Ovary (tissue), 10 donors: ENCODE results near the gene SPP1. TPM values are rescaled to one million over a fixed set of nuclear protein-coding genes. Genes with fewer than 3 reads are reported as not detected.

Experiments
- DNase-seq, 5 donors: peaks; one replicate each; pipeline ENCODE4 v3.0.0-alpha.2; 2019 to 2020
- H3K27ac ChIP-seq, 2 donors: fragments of 200-600 bp; one replicate each; pipeline versions ENCODE4 v1.5.1 to v1.8.0; 2019 to 2022
- H3K27me3 ChIP-seq: fragments of 200-600 bp; one replicate; pipeline ENCODE4 v1.8.0; 2022
- H3K36me3 ChIP-seq: fragments of 200-600 bp; sonication (generic); one replicate; pipeline ENCODE4 v1.5.1; 2019
- H3K4me1 ChIP-seq: one replicate; pipeline ENCODE4 v1.8.1; 2013; ENCODE audit warnings: mild to moderate bottlenecking, moderate library complexity; ENCODE audit not compliant: insufficient read depth
- H3K4me3 ChIP-seq: fragments of 200-600 bp; sonication (generic); one replicate; pipeline ENCODE4 v1.5.1; 2017
- H3K9me3 ChIP-seq, 2 donors: fragments of 200-600 bp in 1 of 2; sonication (generic) in 1 of 2; one replicate each; pipeline versions ENCODE4 v1.5.1 to v1.8.1; 2013 to 2019; ENCODE audit warnings: mild to moderate bottlenecking in 1 of 2, moderate library complexity in 1 of 2
- EP300 ChIP-seq: sonication (generic); formaldehyde crosslinking; IDR thresholded peaks from one replicate; pipeline ENCODE4 v1.6.1; 2017; ENCODE audit warnings: antibody characterized with exemption
- POLR2A ChIP-seq: fragments of 450-650 bp; IDR thresholded peaks from one replicate; pipeline ENCODE4 v1.6.1; 2017; ENCODE audit warnings: antibody characterized with exemption, mild to moderate bottlenecking, moderate library complexity
- WGBS, 3 donors: extraction: QIAGEN DNeasy Blood & Tissue Kit in 1 of 3; methylation state at CpG; one replicate each; pipeline versions ENCODE4 v1.1.5 to v1.1.7; 2013 to 2017; 5-methylcytosine and 5-hydroxymethylcytosine counted together
- intact Hi-C, 4 donors: fragments of 100-400 bp; cut with DNase I; formaldehyde crosslinking; loops; one replicate each; pipeline versions ENCODE4 v1.11.0 to v1.15.1; 2022 to 2023
- long read RNA-seq, 3 donors: library from polyadenylated mRNA in 2 of 3; unstranded in 2 of 3; transcript quantifications; one replicate each; pipeline ENCODE4 v2.0.0 and lab custom pipeline, GENCODE V29; 2021 to 2026
- polyA plus RNA-seq, 2 donors: library from polyadenylated mRNA; stranded (reverse); fragments of 200-250 nt in 1 of 2; fragments of 350-450 nt in 1 of 2; fragmentation: Illumina TruSeq in 1 of 2; extraction: RNeasy Lipid Tissue Mini Kit (QIAGEN cat#74804) in 1 of 2; gene quantifications; one replicate each; pipeline ENCODE4 v1.2.3, GENCODE V29; 2013 to 2014
- total RNA-seq, 7 donors: library from RNA; depleted of rRNA in 2 of 7; stranded (reverse); fragments of >200 nt in 2 of 7; fragmentation: NEBNext Ultra II Directional in 3 of 7; extraction: Animal tissue kit (Norgen Biotek cat#: 25700) in 3 of 7; gene quantifications; one replicate each; pipeline versions ENCODE4 v1.1.0 to v1.2.4, GENCODE V29; 2016 to 2023
- TF ChIP-seq, protein P1 (sequence below), 3 donors: fragments of 450-650 bp in 2 of 3; fragments of 200-600 bp in 1 of 3; IDR thresholded peaks; one replicate each; pipeline versions ENCODE4 v1.5.1 to v1.8.0; 2016 to 2022; ENCODE audit warnings: antibody characterized with exemption in 3 of 3, mild to moderate bottlenecking in 1 of 3
- donor health status: DM: no; HTN: no; CAD: no; lungs with moderate emphysema.
- donor health status: DM: no; HTN: no; CAD: no.
- donor health status: Bipolar disorder and iron deficiency.
- donor health status: DM: yes; HTN: yes; CAD: no.
- donor health status: DM: no; HTN: no; CAD: no.
- donor health status: DM: yes; HTN: yes; CAD: no.

SPP1 gene
- 10 to 100 TPM in 6 of 7 donors, 1 to 10 TPM in 1; 5.6 to 88.7 (median 25.6) TPM for total RNA-seq
- polyA plus RNA-seq, result 10 to 100 TPM; 20.8 to 23.7 TPM
- long read RNA-seq, donor 1, transcript SPP1-201 (6 exons, 1,581 nt), result minor isoform, 14 of 74 reads
- long read RNA-seq, donor 1, transcript SPP1-203 (7 exons, 1,473 nt), result major isoform, 49 of 74 reads
- long read RNA-seq, donor 1, partial matches to known transcripts, result 5 of 74 reads
- long read RNA-seq, donor 1, other reads (novel, unspliced or antisense), result 4 of 74 reads
- long read RNA-seq, donor 2, transcript SPP1-201 (6 exons, 1,581 nt), result major isoform, 5 of 10 reads
- long read RNA-seq, donor 2, transcript SPP1-203 (7 exons, 1,473 nt), result major isoform, 5 of 10 reads
- long read RNA-seq, donor 2, partial matches to known transcripts, result 0 of 10 reads
- long read RNA-seq, donor 2, other reads (novel, unspliced or antisense), result 0 of 10 reads
- long read RNA-seq, donor 3, transcript SPP1-201 (6 exons, 1,581 nt), result minor isoform, 6 of 45 reads
- long read RNA-seq, donor 3, transcript SPP1-203 (7 exons, 1,473 nt), result major isoform, 33 of 45 reads
- long read RNA-seq, donor 3, partial matches to known transcripts, result 2 of 45 reads
- long read RNA-seq, donor 3, other reads (novel, unspliced or antisense), result 2 of 45 reads

DNA sequence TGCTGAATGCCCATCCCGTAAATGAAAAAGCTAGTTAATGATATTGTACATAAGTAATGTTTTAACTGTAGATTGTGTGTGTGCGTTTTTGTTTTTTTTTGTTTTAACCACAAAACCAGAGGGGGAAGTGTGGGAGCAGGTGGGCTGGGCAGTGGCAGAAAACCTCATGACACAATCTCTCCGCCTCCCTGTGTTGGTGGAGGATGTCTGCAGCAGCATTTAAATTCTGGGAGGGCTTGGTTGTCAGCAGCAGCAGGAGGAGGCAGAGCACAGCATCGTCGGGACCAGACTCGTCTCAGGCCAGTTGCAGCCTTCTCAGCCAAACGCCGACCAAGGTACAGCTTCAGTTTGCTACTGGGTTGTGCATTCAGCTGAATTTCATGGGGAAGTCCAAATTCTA lies at the start of gene SPP1:
TSS of gene SPP1 (plus strand) at position 249 of the 400 bp plus-strand sequence. CDS start 1,182 bp downstream, outside the sequence.
- intact Hi-C loops, result no loop called here
- Histone ChIP-seq H3K27ac (no peak within 1 kb of the TSS), H3K9me3 (no peaks in the 10 kb centered on the region), H3K36me3 (no peaks in the 10 kb centered on the region), H3K27me3 (no peaks in the 10 kb centered on the region), H3K4me1 (no peaks in the 10 kb centered on the region), H3K4me3 (no peak within 1 kb of the TSS)
- no peak for TF ChIP-seq EP300
- TF ChIP-seq POLR2A, result no peak
- TF ChIP-seq, protein P1, sequence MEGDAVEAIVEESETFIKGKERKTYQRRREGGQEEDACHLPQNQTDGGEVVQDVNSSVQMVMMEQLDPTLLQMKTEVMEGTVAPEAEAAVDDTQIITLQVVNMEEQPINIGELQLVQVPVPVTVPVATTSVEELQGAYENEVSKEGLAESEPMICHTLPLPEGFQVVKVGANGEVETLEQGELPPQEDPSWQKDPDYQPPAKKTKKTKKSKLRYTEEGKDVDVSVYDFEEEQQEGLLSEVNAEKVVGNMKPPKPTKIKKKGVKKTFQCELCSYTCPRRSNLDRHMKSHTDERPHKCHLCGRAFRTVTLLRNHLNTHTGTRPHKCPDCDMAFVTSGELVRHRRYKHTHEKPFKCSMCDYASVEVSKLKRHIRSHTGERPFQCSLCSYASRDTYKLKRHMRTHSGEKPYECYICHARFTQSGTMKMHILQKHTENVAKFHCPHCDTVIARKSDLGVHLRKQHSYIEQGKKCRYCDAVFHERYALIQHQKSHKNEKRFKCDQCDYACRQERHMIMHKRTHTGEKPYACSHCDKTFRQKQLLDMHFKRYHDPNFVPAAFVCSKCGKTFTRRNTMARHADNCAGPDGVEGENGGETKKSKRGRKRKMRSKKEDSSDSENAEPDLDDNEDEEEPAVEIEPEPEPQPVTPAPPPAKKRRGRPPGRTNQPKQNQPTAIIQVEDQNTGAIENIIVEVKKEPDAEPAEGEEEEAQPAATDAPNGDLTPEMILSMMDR (IDR thresholded peaks at IDR 0.05), result no peak
- DNase-seq, result no peak
- 22 to 35% (median 28%) methylated on average over 8 of the region's 8 CpGs for WGBS, 3 donors

DNA sequence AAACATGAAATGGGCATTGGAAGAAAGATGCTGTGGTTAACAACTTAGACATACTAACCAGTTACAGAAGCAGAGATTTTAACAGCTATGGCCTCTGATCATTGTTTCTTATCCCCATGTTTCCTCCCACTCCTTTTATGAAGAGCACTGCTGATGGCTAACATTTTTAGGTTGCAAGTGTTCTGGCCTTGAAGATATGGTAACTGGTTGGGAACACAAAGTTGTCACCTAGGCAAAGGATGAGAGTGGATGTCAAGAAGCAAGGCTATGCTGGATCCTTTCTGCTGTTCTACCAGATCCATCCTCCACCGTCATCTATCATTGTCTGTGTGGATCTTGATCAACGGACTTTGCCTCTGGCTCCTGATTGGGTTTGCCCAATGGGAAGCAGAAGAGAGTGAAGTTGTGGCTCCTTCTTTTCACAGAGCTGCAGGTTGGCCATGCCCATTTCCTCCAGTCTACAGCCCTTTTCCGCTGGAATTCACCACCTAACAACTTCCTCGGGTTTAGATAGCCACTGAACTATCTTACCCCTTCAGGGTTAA lies 48.9 kb upstream of the SPP1 start:
- H3K4me3 ChIP-seq, result no peak overlapping the region
- no peaks in the 10 kb centered on the region for H3K9me3 ChIP-seq
- DNase-seq, result no peak
- H3K27me3 ChIP-seq, result no peaks in the 10 kb centered on the region
- intact Hi-C loops, result loop anchor here in 1 of 4 donors (1.0 kb wide), 1 partner anchor 12 kb away; no protein-coding TSS in a partner anchor
- TF ChIP-seq EP300 (no peak), POLR2A (no peak)
- TF ChIP-seq, protein P1 (IDR thresholded peaks at IDR 0.05), result no peak
- H3K36me3 ChIP-seq, result no peaks in the 10 kb centered on the region
- WGBS, 3 donors, result 82 to 90% (median 86%) methylated on average over 4 of the region's 4 CpGs
- no peaks in the 10 kb centered on the region for H3K4me1 ChIP-seq
- no peak overlapping the region for H3K27ac ChIP-seq

DNA sequence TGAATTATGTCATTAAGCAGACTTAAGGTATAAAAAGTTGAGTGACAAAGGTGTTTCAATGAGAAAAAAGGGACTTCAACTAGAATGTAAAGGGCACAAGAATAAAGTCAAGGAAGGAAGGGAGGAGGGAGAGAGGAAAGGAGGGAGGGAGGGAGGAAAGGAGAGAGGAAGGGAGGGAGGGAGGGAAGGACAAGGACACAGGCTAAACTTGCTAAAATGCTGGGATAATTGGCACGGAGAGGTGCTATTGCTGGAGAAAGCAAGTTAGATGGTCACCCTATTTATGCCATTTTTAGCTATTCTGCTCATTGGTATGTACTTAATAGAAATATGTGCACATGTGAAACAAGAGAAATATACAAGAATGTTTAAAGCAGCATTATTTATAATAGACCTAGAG lies 44.9 kb upstream of the SPP1 start:
- Histone ChIP-seq H3K27ac (no peak overlapping the region), H3K9me3 (no peaks in the 10 kb centered on the region), H3K36me3 (no peaks in the 10 kb centered on the region), H3K4me1 (no peaks in the 10 kb centered on the region), H3K27me3 (no peaks in the 10 kb centered on the region), H3K4me3 (no peak overlapping the region)
- WGBS, 3 donors, result 82 to 87% (median 85%) methylated on average over 1 of the region's 1 CpG
- intact Hi-C loops, result no loop called here
- no peak for DNase-seq
- TF ChIP-seq EP300 (no peak), POLR2A (no peak)
- TF ChIP-seq, protein P1 (IDR thresholded peaks at IDR 0.05), result no peak

DNA sequence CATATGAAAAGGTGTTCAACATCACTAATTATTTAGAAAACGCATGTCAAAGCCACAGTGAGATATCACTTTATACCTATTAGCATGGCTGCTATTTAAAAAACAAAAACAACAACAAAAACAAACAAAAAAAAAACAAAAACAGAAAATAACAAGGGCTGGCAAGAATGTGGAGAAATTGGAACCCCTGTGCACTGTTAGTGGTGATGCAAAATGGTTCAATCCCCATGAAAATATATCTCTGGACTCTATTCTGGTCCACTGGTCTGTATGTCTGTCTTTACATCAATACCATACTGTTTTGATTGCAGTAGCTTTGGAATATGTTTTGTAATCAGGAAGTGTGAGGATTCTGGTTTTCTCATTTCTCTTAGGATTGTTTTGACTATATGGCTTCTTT lies 43.6 kb upstream of the SPP1 start:
- DNase-seq, result no peak
- Histone ChIP-seq H3K27ac (no peak overlapping the region), H3K9me3 (no peaks in the 10 kb centered on the region), H3K4me3 (no peak overlapping the region), H3K4me1 (no peaks in the 10 kb centered on the region), H3K36me3 (no peaks in the 10 kb centered on the region), H3K27me3 (no peaks in the 10 kb centered on the region)
- 73 to 91% (median 78%) methylated on average over 1 of the region's 1 CpG for WGBS, 3 donors
- intact Hi-C loops, result no loop called here
- TF ChIP-seq EP300, result no peak
- no peak for TF ChIP-seq POLR2A
- TF ChIP-seq, protein P1 (IDR thresholded peaks at IDR 0.05), result no peak
